HCT116 (cell line): ENCODE measurements around the gene TRIM10. TPM values are rescaled to one million over a fixed set of nuclear protein-coding genes. Genes with fewer than 3 reads are reported as not detected.

Source experiments
- ATAC-seq: fragments of 200-7000 bp; cut with Tn5 transposase; 2 replicates; pipeline ENCODE4 v1.9.1; 2020; ENCODE audit warnings: mild to moderate bottlenecking, moderate library complexity
- BruUV-seq: library from RNA; stranded (reverse); fragments of 400-500 nt; replicated peaks from 2 replicates; lab custom pipeline; 2021; lab: Mats Ljungman, UMichigan
- CTCF ChIA-PET: fragments of 300-600 bp; sonication (Branson Sonifier 250); formaldehyde crosslinking; loops from one replicate; lab custom pipeline; 2021; ENCODE audit warnings: antibody characterized with exemption; lab: Charles Lee
- POLR2A ChIA-PET: fragments of 300-600, 350-600 bp; sonication (Branson Sonifier 250); formaldehyde crosslinking; loops from one replicate; lab custom pipeline; 2021; ENCODE audit warnings: antibody characterized with exemption; lab: Charles Lee
- RAD21 ChIA-PET, 2 experiments: fragments of 300-600 bp; sonication (Branson Sonifier 250); formaldehyde crosslinking; loops; one replicate each; lab custom pipeline; 2023; ENCODE audit warnings: low total read pairs in 2 of 2; ENCODE audit not compliant: uncharacterized antibody in 2 of 2, unreplicated experiment in 2 of 2, low non-redundant PET in 1 of 2; lab: Charles Lee
- DNase-seq: peaks from one replicate; pipeline ENCODE4 v3.0.0-alpha.2; 2010; ENCODE audit warnings: low read depth, low spot score
- H2AFZ ChIP-seq: fragments of 200-600 bp; shearing (Covaris generic), sonication (generic); 2 replicates; pipeline ENCODE4 v1.6.1; 2017; ENCODE audit warnings: low read depth, mixed run types, mixed read lengths, antibody characterized with exemption, low read length; ENCODE audit not compliant: poor library complexity, severe bottlenecking
- H3K27ac ChIP-seq: 2 replicates; pipeline ENCODE4 v1.5.1; 2012; ENCODE audit warnings: low read depth, low read length
- H3K27me3 ChIP-seq: fragments of 200-600 bp; sonication (generic); 2 replicates; pipeline ENCODE4 v1.6.1; 2016; ENCODE audit warnings: mixed run types, low read length, mixed read lengths; ENCODE audit not compliant: insufficient read depth
- H3K36me3 ChIP-seq, 2 experiments: fragments of 200-500 bp in 1 of 2; fragments of 200-600 bp in 1 of 2; sonication (Bioruptor generic) in 1 of 2; sonication (generic) in 1 of 2; 2 replicates each; pipeline versions ENCODE4 v1.5.1 to v1.6.1; 2014 to 2016; ENCODE audit warnings: low read length in 2 of 2, inconsistent platforms in 1 of 2, mixed read lengths in 1 of 2, mixed run types in 1 of 2; ENCODE audit not compliant: insufficient read depth in 2 of 2, control insufficient read depth in 1 of 2
- H3K4me1 ChIP-seq, 2 experiments: fragments of 200-600 bp in 1 of 2; sonication (generic) in 1 of 2; 2 replicates each; pipeline versions ENCODE4 v1.5.1 to v1.6.1; 2012 to 2017; ENCODE audit warnings: low read length in 2 of 2, inconsistent platforms in 1 of 2, mild to moderate bottlenecking in 1 of 2, mixed read lengths in 1 of 2, mixed run types in 1 of 2, moderate library complexity in 1 of 2; ENCODE audit not compliant: insufficient read depth in 2 of 2, control insufficient read depth in 1 of 2
- H3K4me2 ChIP-seq: fragments of 200-600 bp; sonication (generic); 2 replicates; pipeline ENCODE4 v1.6.1; 2017; ENCODE audit warnings: mixed run types, low read length, mixed read lengths
- H3K4me3 ChIP-seq, 2 experiments: fragments of 200-600 bp in 1 of 2; sonication (generic) in 1 of 2; replicated peaks in 1 of 2; 2 replicates each; pipeline ENCODE4 v1.5.1; 2011 to 2016; ENCODE audit warnings: low read length in 2 of 2, control low read depth in 1 of 2, low read depth in 1 of 2, mild to moderate bottlenecking in 1 of 2, mixed read lengths in 1 of 2, mixed run types in 1 of 2
- H3K79me2 ChIP-seq: fragments of 200-600 bp; sonication (generic); 2 replicates; pipeline ENCODE4 v1.6.1; 2017; ENCODE audit warnings: mild to moderate bottlenecking, mixed run types, low read length, moderate library complexity, mixed read lengths; ENCODE audit not compliant: insufficient read depth
- H3K9ac ChIP-seq: fragments of 200-600 bp; sonication (generic); 2 replicates; pipeline ENCODE4 v1.6.1; 2016; ENCODE audit warnings: low read length, mixed read lengths
- H3K9me2 ChIP-seq: fragments of 200-600 bp; sonication (generic), shearing (Covaris generic); 2 replicates; pipeline ENCODE4 v1.6.1; 2017; ENCODE audit warnings: mixed run types, mild to moderate bottlenecking, moderate library complexity; ENCODE audit not compliant: insufficient read depth
- H3K9me3 ChIP-seq, 2 experiments: fragments of 200-500 bp in 1 of 2; fragments of 200-600 bp in 1 of 2; sonication (Bioruptor generic) in 1 of 2; sonication (generic) in 1 of 2; 2 replicates each; pipeline ENCODE4 v1.6.1; 2014 to 2017; ENCODE audit warnings: low read length in 2 of 2, mixed read lengths in 2 of 2, inconsistent platforms in 1 of 2, low read depth in 1 of 2, mild to moderate bottlenecking in 1 of 2, mixed run types in 1 of 2, moderate library complexity in 1 of 2; ENCODE audit not compliant: control insufficient read depth in 1 of 2, insufficient read depth in 1 of 2
- H4K20me1 ChIP-seq: fragments of 200-600 bp; sonication (generic), shearing (Covaris generic); 2 replicates; pipeline ENCODE4 v1.6.1; 2017; ENCODE audit warnings: mixed run types, mild to moderate bottlenecking, moderate library complexity; ENCODE audit not compliant: insufficient read depth
- CBX3 ChIP-seq: IDR thresholded peaks from 2 replicates; pipeline ENCODE4 v1.6.1; 2012; ENCODE audit warnings: low read depth
- CEBPB ChIP-seq: IDR thresholded peaks from 2 replicates; pipeline ENCODE4 v1.6.1; 2012; ENCODE audit warnings: low read depth
- EZH2phosphoT487 ChIP-seq: fragments of 200-600 bp; IDR thresholded peaks from 2 replicates; pipeline ENCODE4 v1.6.1; 2018; ENCODE audit warnings: antibody characterized with exemption, borderline replicate concordance
- FOSL1 ChIP-seq: IDR thresholded peaks from 2 replicates; pipeline ENCODE4 v1.6.1; 2012; ENCODE audit warnings: low read depth
- JUND ChIP-seq: IDR thresholded peaks from 2 replicates; pipeline ENCODE4 v1.6.1; 2012
- MAX ChIP-seq: IDR thresholded peaks from 2 replicates; pipeline ENCODE4 v1.6.1; 2012
- RAD21 ChIP-seq: IDR thresholded peaks from 2 replicates; pipeline ENCODE4 v1.6.1; 2012; ENCODE audit warnings: low read depth, mild to moderate bottlenecking
- SIN3A ChIP-seq: IDR thresholded peaks from 2 replicates; pipeline ENCODE4 v1.6.1; 2012; ENCODE audit warnings: low read depth
- SP1 ChIP-seq: IDR thresholded peaks from 2 replicates; pipeline ENCODE4 v1.6.1; 2012; ENCODE audit warnings: low read depth
- SRF ChIP-seq: IDR thresholded peaks from 2 replicates; pipeline ENCODE4 v1.6.1; 2012; ENCODE audit warnings: low read depth
- TCF7L2 ChIP-seq: IDR thresholded peaks from 2 replicates; pipeline ENCODE4 v1.7.0; 2011; ENCODE audit warnings: borderline replicate concordance, inconsistent platforms; ENCODE audit not compliant: insufficient read depth, insufficient read length; ENCODE audit errors: extremely low read depth
- YY1 ChIP-seq: IDR thresholded peaks from 2 replicates; pipeline ENCODE4 v1.6.1; 2011; ENCODE audit warnings: low read length, low read depth, moderate library complexity, mild to moderate bottlenecking; ENCODE audit not compliant: insufficient replicate concordance; ENCODE audit errors: extremely low read depth
- ZFX ChIP-seq: fragments of 450-650 bp; IDR thresholded peaks from 2 replicates; pipeline ENCODE4 v1.6.1; 2017
- intact Hi-C: fragments of 100-400 bp; cut with micrococcal nuclease; formaldehyde crosslinking; loops from 2 replicates; pipeline ENCODE4 v1.10.0; 2022
- total RNA-seq: library from RNA; stranded (reverse); gene quantifications from one replicate; pipeline ENCODE4 v1.2.1, GENCODE V29; 2021; ENCODE audit not compliant: unreplicated experiment
- TF ChIP-seq, protein P1 (sequence below), 3 experiments: fragments of 200-600 bp in 1 of 3; sonication (generic) in 1 of 3; IDR thresholded peaks in 2 of 3; conservative IDR thresholded peaks in 1 of 3; 2 replicates each; pipeline ENCODE4 v1.5.1; 2012 to 2017; ENCODE audit warnings: low read depth in 2 of 3, low read length in 2 of 3, antibody characterized with exemption in 1 of 3, borderline replicate concordance in 1 of 3, control low read depth in 1 of 3, mild to moderate bottlenecking in 1 of 3, mixed read lengths in 1 of 3, mixed run types in 1 of 3, moderate library complexity in 1 of 3; ENCODE audit not compliant: insufficient read depth in 1 of 3
- TF ChIP-seq, protein P2 (sequence below): IDR thresholded peaks from 2 replicates; pipeline ENCODE4 v1.6.1; 2011; ENCODE audit warnings: mild to moderate bottlenecking, low read length, moderate library complexity; ENCODE audit not compliant: insufficient replicate concordance; ENCODE audit errors: extremely low read depth
- TF ChIP-seq, protein P3 (sequence below): IDR thresholded peaks from 2 replicates; pipeline ENCODE4 v1.6.1; 2012; ENCODE audit warnings: low read depth

The TRIM10 gene
- total RNA-seq, 1 experiment from 2014 or later: 0.98 TPM

- TF ChIP-seq, protein P1, sequence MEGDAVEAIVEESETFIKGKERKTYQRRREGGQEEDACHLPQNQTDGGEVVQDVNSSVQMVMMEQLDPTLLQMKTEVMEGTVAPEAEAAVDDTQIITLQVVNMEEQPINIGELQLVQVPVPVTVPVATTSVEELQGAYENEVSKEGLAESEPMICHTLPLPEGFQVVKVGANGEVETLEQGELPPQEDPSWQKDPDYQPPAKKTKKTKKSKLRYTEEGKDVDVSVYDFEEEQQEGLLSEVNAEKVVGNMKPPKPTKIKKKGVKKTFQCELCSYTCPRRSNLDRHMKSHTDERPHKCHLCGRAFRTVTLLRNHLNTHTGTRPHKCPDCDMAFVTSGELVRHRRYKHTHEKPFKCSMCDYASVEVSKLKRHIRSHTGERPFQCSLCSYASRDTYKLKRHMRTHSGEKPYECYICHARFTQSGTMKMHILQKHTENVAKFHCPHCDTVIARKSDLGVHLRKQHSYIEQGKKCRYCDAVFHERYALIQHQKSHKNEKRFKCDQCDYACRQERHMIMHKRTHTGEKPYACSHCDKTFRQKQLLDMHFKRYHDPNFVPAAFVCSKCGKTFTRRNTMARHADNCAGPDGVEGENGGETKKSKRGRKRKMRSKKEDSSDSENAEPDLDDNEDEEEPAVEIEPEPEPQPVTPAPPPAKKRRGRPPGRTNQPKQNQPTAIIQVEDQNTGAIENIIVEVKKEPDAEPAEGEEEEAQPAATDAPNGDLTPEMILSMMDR (IDR thresholded peaks at IDR 0.05 in 2 of 3, conservative IDR thresholded peaks at IDR 0.05 in 1 of 3; ENCODE audit: borderline replicate concordance in 1 of 3, insufficient read depth in 1 of 3, low read depth in 2 of 3, low read length in 2 of 3): no peak
- no peak for TF ChIP-seq SP1
- TF ChIP-seq YY1: no peak
- TF ChIP-seq FOSL1: no peak
- no peak for TF ChIP-seq TCF7L2
Measured at GRCh38 chr6:30154061-30154460, 7.0 kb downstream of the TRIM10 start (continued).

GRCh38 chr6:30152910-30153610, 8.0 kb downstream of the TRIM10 start:
- Histone ChIP-seq H3K9me2 (no peaks in the 10 kb centered on the region), H3K27ac (no peak overlapping the region), H3K4me1 (peaks cover 28 to 31% of the 10 kb centered on the region in 2 experiments), H3K4me2 (no peak overlapping the region), H3K4me3 (no peak overlapping the region), H3K27me3 (no peaks in the 10 kb centered on the region), H2AFZ (no peak overlapping the region), H4K20me1 (no peaks in the 10 kb centered on the region), H3K79me2 (no peaks in the 10 kb centered on the region), H3K9ac (no peak overlapping the region), H3K36me3 (no peaks in the 10 kb centered on the region), H3K9me3 (no peaks in the 10 kb centered on the region)
- ChIA-PET POLR2A (no interaction called here), RAD21 (no interaction called here), CTCF (interaction anchor here (1.1 kb wide), 1 partner anchor 22 kb away, joined by 3 read pairs; no protein-coding TSS in a partner anchor)
- DNase-seq (no peak), ATAC-seq (no peak)
- BruUV-seq: no TSS peak
- TF ChIP-seq, protein P2, sequence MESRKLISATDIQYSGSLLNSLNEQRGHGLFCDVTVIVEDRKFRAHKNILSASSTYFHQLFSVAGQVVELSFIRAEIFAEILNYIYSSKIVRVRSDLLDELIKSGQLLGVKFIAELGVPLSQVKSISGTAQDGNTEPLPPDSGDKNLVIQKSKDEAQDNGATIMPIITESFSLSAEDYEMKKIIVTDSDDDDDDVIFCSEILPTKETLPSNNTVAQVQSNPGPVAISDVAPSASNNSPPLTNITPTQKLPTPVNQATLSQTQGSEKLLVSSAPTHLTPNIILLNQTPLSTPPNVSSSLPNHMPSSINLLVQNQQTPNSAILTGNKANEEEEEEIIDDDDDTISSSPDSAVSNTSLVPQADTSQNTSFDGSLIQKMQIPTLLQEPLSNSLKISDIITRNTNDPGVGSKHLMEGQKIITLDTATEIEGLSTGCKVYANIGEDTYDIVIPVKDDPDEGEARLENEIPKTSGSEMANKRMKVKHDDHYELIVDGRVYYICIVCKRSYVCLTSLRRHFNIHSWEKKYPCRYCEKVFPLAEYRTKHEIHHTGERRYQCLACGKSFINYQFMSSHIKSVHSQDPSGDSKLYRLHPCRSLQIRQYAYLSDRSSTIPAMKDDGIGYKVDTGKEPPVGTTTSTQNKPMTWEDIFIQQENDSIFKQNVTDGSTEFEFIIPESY: no peak
- TF ChIP-seq RAD21 (no peak), ZFX (no peak), FOSL1 (no peak), TCF7L2 (no peak), CEBPB (no peak), MAX (no peak), EZH2phosphoT487 (no peak), YY1 (no peak), JUND (no peak), SIN3A (no peak), SRF (no peak), CBX3 (no peak)
- TF ChIP-seq, protein P3, sequence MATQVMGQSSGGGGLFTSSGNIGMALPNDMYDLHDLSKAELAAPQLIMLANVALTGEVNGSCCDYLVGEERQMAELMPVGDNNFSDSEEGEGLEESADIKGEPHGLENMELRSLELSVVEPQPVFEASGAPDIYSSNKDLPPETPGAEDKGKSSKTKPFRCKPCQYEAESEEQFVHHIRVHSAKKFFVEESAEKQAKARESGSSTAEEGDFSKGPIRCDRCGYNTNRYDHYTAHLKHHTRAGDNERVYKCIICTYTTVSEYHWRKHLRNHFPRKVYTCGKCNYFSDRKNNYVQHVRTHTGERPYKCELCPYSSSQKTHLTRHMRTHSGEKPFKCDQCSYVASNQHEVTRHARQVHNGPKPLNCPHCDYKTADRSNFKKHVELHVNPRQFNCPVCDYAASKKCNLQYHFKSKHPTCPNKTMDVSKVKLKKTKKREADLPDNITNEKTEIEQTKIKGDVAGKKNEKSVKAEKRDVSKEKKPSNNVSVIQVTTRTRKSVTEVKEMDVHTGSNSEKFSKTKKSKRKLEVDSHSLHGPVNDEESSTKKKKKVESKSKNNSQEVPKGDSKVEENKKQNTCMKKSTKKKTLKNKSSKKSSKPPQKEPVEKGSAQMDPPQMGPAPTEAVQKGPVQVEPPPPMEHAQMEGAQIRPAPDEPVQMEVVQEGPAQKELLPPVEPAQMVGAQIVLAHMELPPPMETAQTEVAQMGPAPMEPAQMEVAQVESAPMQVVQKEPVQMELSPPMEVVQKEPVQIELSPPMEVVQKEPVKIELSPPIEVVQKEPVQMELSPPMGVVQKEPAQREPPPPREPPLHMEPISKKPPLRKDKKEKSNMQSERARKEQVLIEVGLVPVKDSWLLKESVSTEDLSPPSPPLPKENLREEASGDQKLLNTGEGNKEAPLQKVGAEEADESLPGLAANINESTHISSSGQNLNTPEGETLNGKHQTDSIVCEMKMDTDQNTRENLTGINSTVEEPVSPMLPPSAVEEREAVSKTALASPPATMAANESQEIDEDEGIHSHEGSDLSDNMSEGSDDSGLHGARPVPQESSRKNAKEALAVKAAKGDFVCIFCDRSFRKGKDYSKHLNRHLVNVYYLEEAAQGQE: no peak
- intact Hi-C loops: no loop called here
